Hematopoietic multipotent progenitor cell treated with erythropoietin and hydrocortisone succinate and interleukin-3 and kit ligand, for 8 days (in vitro differentiated cells): Measurements from ENCODE around the gene SH3RF3.

ENCODE experiments used
- DNase-seq: peaks from one replicate; pipeline ENCODE4 v3.0.0-alpha.2; 2015

SH3RF3 gene

DNA sequence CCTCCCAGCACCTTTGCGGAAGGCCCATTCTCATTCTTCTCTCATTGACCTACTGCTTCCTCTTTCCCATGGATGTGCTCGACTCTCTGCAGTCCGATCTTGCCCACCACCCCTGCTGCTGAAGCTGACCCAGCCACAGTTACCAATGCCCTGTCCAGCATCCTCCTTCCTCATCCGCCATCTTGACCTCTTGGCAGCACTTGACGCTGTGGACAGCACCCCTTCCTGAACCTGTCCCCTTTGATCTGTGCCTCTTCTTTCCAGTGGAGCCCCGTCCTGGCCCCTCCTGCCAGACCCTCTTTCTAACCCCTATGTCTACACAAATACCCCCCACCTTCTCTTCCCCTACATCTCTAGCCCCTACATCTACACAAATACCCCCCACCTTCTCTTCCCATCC, 275.7 kb downstream of the SH3RF3 start:
- no peak for DNase-seq

DNA sequence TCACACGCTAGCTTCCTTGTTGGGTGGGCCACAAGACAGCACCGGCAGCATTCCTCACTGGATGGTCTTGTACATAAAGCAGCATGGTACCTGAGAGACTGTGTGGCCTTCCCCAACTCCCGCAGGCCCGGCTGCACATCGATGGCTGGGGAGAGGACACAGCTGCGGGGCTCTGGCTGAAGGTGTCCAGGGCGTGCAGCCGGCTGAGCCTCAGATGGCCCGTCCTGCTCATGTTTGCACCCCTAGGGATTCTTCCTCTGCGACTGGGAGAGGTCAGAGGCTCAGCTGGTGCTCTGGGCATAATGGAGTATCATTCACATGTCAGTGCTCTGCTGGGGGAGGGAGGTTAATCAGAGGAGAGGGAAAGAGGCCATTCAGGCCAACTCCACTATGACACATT, 276.9 kb downstream of the SH3RF3 start:
- no peak for DNase-seq

DNA sequence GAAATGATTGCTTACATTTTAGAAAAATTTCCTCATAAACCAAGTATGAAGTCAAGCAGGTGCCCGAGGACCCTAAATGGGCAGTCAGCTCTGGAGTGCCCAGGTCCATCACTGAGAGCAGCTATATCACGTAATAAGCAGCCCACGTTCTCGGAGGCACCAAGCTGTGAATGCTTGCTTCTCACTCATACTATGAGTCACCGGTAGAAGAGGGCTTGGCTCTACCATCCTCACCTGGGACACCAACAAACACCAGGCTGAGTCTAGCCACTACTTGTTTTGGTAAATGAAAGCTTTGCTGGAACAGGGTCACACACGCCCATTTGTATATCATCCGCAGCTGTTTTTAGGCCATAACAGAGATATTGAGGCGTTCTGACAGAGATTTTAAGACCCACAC, 277.3 kb downstream of the SH3RF3 start:
- no peak for DNase-seq

DNA sequence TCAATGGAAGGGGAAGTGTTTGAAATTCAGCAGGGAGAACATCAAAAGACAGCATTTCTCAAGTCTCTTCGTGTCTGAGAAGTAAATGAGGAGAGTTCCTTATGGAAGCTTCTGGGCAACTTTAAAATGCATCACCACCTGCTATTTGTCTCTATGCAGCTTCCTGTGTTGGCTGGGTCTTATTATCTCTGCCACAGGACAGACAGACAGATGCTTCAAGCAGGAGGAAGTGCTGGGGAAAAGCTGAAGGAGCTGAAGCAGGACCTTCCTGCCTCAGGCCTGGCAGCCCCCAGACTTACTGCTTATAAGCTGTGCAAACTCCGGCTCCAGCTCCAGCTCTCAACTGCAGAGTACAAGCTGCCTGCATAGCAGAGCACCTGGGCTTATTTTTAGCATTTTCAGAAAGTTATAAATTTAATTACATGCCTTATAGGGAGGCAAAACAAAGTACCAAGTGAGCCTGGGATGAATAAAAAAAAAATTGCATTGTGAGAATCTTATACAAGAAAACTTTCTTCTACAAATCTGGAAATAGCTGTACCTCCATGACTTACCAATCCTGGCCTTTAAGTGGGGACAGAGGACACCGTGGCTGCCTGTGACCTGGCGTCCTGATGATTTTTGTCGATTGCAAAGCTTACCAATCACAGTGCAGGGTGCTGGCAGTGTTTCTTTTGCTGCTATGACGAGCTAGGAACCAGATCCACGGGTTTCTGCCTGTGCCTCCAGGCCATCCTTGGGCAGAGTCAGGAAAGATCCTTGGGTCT, 278.5 kb downstream of the SH3RF3 start:
- DNase-seq, result peak; percentile 28

DNA sequence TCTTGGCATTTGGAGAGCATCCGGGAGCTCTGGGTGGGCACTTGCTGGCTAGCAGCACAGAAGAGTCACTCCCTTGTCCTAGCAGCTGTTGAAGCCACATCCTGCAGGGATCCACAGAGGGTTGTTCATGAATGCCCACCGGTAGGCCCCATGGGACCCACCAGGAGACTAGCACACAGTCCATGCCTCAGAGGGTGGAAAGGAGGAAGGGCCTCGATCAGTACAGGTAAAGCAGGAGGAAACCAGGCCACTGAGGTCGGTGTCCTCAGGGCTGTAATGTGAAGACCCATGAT, 279.0 kb downstream of the SH3RF3 start:
- no peak for DNase-seq

DNA sequence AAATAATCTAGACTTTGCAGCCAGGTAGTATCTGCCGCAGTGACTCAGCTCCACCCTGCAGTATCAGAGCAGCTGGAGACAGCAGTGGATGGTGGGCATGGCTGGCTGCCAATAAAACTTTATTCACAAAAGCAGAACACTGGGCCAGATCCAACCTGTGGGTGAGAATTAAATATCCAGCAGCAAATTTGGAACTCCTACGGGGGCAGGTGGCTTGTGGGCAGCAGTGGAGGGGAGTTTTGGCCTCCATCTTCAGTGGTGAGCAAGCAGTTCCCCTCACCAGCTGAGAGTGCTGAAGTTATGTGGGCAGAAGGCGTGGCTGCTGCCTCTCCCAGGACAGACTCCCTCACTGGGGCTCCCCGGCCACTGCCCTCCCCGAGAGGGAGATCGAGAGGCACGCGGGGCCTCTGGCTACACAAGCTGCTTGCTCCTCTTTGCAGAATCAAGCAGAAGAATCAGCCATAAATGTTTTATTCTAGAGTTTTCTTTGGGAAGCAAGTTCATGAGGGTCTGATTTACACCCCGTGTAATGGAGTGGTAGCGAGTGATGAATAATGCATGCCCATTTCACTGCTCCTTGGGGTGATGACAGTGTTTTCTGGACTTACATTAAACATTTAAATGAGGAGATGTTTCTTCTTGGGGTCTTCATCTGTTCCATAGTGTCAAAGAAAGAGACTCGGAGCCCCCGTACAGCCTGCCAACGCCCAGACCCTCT, 280.5 kb downstream of the SH3RF3 start:
- peak; percentile 93 for DNase-seq

DNA sequence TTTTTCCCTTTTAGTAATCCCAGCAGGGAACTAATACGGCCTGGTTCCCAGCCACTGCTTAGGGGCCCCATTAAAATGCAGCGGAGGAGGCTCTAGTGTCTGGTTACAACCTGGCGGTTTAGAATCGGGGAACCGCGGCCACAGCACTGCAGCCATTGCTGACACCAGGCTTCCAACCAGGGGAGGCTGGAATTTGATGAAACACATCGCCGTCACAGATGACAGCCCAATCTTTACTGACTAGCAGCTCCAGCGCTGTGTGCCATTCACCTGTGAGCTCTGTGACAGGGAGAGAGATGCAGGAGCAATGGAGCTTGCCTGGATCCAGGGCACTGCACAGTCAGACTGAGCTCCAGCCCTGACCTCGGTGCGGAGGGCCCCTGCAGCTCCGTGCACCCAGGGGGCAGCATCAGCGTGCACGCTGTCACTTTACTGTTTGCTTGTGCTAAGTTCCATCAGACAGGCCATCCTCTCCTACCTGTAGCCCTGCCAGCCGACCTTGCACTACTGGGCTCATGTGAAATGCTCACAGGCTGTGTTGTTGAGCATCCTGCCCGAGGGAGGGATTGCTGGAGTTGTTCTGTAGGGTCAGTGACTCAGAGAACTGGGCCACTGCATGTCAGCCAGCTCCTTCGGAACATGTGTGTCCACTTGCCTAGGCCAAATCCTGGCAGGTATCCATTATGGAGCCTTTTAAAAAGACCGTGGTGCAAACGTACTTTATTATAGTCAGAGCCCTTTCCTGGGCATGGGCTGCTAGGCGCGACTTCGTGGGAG, 281.2 kb downstream of the SH3RF3 start:
- no peak for DNase-seq

DNA sequence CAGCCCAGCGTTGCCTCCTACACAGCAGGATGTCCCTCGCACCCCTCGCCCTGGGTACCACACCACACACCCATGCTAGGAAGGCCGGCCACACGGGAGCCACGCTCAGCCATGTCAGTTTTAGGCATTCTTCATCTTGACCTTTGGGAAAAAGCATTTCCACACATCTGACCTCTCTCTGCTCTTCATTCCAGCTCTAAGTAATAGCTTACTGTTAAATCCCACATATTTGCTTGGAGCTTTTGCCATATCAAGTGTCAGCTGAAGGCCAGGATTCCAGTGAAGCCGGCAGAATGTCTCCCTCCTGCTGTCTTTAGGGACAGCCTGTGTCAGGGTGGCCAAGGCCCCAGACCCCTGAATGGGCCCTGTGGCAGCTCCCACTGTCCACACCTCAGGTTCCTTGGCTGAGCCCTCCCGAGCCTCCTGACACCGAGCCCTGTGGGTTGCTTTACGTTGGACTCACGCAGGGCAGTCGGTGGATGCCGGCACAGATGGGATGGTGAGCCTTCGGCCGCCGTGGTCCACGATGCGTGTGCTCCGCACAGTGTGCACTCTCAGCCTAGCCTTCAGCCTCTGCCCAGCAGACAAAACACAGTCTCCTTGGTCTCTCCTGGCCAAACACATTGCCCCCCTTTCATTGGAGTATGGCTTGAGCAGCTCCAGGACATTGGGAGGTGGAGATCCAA, 282.8 kb downstream of the SH3RF3 start:
- DNase-seq, result no peak

DNA sequence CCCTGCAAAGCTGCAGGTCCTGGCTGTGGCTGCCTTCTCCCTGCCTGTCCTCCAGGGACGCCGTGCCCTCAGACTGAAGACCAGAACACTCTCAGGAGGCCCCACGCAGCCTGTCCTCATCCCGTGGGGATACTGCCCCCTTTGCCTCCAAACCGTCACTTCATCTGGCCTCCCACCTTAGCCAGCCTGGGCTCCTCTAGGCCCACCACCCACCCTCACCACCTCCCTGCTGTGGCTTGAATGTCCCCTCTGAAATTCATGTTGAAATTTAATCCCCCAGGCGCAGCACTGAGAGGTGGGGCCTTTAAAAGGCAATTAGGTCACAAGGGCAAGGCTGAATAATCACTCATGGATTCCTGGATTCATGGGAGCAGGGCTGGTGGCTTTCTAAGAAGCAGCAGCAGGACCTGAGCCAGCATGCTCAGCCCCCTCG, 286.6 kb downstream of the SH3RF3 start:
- no peak for DNase-seq

DNA sequence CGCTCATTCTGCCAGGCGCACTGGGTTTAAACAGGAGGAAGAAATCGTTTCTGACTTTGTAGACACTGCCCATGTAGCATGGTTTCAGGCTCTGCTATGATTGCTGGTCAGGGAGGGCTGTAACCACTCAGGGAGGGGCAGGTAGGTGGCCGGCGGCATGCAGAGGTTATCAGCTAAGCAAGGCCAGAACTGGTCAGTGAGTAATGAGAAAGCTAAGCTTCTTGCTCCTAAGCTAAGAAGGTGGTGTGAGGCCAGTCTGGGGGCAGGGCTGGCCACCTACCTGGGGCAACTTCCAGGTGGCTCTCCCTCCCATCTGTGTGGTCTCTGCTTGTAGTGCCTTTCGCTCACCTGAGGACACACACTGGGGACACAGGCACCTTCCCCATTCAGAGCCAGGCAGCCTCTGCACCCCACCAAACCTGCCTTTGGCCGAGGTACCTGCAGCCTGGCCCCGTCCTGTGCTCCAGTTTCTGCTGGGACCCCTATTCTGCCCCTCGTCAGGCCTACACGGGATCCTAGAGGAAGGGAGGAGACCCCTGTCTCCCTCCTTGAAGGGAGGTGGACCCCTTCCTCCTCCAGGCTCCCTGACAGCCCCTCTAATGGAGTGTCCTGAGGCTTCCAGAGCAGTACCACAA, 288.8 kb downstream of the SH3RF3 start:
- DNase-seq, result no peak

DNA sequence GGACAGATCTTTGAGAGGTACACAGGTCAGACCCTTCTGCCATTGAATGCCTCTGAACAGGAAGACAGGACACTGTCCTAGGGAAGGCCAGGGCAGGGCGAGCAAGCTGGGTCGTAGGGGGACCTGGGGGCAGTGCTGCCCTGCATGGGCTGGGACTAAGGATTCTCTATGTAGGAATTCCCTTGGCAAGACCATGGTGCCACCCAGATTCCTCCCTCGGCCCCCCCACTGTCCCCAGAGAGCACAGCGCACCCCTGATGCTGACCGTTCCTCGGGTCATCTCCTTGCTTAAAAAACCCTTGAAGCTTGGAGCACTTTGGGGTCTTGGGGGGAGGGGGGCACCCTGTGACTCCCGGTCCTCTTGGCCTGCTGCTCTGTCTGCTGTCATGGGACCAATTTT, 289.7 kb downstream of the SH3RF3 start:
- DNase-seq, result no peak

DNA sequence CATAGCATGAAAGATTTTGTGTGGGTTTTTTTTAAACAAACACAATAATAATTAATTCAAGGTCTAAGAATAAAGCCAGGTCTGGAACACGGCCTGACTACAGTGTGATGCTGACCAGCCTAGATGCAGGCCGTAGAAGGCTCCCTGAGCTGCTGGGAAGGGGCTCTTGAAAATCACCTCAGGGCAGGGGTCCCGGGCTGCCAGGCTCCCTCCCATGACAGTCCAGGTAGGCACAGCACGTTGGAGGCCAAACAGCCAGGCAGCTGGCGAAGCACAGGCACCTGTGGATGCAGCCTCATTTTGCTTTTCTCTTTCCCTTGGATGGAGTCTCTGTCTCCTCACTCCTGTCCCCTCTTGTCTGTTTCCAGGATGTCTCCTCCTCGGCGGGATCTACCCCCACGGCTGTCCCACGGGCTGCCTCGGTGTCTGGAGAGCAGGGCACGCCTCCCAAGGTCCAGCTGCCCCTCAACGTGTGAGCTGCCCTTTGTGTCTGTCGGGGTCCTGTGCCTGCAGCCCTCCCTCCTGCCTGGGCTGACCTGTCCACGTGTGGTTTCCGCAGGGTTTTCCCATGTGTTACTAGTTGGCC, 290.3 kb downstream of the SH3RF3 start:
- no peak for DNase-seq

DNA sequence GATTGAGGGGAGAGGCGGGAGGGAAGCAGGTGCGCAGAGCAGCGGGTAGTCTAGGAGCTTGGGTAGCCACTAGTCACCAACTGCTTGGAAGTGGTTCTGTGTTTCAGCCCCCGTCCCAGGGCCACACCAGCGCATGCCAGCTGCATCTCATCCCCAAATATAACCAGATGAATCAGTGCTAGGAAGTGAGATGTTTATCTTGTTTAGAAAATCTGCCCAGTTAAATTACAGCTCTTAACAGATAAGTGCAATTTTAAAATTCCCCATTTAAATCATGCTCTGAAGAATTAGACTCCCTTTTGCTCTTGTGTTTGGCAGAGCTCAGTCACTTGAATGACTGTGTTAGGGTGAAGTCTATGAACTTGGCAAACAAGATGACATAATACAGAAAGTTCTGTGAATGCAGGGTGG, 291.0 kb downstream of the SH3RF3 start:
- DNase-seq, result no peak

DNA sequence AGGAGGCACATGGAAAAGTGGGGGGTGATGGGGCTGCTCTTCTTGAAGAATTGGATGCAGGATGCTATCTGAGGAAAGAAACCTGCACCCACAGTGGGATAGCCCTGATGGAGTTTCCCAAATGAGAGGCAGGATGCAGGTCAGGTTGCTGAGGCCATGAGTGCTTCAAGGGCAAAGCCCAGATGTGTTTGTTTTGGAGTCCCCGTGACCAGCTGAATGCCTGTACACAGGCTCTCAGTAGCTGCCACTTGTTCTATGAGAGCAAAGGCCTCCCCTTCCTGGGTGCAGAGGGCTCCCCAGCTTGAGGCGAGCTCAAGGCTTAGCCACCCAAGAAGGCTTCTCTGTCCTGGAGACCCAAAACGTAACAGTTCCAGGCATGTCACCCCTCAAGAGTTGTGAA, 292.1 kb downstream of the SH3RF3 start:
- DNase-seq, result no peak

DNA sequence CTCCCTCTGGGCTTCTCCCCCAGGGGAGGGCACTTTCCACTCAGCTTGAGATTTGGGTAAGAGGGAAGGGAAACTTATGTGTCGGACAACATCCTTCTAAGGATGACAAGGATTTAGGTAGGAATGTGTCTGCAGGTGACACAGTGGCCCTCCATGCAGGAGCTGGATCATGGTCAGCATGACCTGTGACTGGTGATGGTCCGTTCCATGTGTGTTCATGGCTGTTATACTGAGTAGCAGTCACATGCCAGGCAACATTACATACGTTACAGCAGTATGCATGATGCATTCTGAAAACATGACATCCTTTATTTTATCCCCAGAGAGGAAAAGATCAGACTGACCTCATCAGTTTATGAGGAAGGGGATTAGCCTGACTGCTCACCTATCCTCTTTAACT, 292.6 kb downstream of the SH3RF3 start:
- DNase-seq, result no peak

DNA sequence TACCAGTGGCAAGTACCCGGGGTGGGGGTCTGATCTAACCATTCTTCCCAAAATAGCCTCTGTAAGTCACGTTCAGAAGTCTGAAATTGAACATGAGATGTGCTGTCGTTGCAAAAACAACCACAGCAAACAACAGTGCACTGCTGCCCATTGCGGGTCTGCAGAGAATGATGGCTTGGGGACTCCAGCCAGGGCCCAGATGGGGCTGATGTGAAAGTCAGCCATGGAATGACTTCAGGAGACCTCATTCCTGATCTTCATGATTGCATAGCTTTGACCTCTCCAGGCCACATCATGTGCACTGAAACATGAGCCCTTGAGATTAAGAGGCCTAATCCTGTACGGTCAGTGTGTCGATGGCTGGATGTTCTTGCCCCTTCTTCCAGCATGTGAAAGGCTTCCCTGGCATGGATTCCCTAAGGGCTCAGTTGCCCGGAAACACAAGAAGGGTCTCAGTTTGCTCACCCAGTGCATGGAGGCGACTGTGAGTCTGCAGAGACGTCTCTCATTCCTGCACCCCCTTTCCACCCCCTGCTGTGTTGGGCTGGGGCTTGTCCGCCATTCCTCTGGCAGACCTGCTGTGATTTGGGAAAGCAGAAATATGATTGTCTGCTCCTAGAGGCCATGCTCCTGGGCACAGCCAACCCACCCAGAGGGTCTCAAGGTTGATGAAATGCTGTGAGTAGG, 293.2 kb downstream of the SH3RF3 start:
- DNase-seq, result no peak

DNA sequence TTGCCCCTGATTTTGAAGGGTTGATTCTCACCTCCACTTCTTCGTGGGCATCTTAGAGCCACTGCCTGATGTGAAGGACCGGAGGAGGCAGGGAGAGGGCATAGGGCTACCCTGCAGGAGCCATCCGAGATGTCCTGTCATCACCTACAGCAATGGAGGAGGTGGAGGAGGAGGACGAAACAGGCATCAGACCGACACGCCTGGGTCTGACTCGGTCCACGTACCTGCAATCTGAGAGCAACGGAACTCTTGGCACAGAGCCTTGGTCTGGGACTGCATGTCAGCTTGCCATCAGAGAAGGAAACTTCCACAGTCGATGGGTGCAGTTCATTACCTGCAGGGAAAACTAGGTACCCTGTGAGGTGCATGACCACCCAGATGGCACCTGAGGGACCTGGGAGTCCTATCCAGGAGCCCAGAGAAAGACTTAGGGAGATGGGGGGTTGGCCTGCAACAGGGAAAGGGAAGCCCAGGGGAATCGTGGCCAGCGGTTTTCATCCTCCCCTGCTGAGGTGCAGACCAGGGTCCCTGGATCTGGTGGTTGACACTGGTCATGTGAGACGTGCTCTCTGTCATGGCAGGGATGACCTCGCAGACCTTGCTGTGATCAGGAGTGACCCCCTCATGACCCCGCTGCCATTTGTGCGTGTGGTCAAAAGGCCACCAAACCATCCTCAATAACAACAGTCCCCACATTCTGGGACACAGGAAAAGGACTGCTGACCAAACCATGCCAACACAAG, 293.9 kb downstream of the SH3RF3 start:
- no peak for DNase-seq

DNA sequence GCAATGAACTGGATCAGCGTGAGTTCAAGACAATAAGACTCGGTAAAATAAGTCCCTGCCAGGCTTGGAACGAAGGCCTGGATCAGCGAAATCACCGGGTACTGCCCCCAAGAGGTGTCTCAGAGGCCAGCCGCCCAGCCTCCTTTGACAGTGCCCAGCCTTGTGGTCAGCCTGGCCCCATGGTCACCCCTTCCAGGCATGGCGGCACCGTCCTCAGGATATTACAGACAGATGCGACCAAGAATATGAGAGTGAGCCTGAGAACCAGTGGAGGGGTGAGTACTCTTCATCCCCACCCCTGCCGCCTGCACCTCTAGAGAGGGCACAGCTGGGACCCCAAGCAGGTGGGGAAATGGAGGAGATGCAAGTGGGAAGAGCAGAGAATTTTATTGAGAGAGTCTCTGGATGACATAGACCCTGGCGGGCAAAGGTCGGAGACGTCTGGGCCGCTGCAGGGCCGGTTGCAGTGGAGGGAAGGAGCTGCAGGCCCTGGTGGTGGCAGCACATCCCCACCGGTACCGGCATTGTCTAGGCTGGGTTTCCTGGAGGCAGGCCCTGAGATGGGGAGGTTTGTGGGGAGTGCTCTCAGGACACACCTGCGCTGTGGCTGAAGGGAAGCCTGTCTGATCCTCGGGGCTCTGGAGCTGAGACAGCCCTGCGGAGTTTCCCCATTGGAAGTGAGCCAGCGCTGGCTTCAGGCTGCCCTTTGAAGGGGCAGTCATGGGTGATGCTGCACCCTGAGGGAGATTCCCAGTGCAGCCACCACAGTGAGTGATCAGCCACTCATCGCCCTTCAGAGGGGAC, 294.8 kb downstream of the SH3RF3 start:
- DNase-seq, result no peak

DNA sequence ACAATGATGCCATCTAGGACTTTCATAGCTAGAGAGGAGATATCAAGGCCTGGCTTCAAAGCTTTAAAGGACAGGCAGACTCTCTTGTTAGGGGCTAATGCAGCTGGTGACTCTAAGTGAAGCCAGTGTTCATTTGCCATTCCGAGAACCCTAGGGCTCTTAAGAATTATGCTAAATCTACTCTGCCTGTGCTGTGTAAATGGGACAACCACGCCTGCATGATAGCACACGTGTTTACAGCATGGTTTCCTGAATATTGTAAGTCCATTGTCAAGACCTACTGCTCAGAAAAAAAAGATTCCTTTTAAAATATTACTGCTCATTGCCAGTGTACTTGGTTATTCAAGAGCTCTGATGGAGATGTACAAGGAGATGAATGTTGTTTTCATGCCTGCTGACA, 296.4 kb downstream of the SH3RF3 start:
- DNase-seq, result no peak

DNA sequence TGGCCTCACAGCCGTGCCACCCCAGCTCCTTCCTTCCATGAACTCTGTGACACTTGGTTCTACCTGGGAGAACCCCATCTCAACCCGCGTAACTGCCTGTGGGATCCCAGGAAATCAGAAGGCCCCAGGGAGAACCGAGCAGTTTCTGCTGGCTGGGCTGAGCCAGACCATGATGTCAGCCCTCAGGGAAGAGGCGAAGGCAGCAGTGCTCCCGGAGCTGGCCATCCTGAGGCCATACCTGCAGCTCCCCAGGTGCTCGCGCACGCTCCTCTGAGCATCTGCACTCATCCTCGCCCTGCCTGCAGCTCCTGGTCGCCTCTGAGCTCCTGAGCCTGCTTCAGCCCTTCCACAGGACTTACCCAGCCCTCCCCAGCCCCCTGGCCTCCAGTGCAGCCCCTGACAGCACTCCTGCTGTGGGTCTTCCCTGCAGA, 298.7 kb downstream of the SH3RF3 start:
- no peak for DNase-seq
